KG1 (cell line): ENCODE results near the gene SLC41A1.
"Not testable (repeated sequence)": the region's sequence is repeated elsewhere in the genome, so short reads cannot be mapped to it uniquely, and the experiment has no call there.

ENCODE experiments used
- DNase-seq: peaks from one replicate; lab custom pipeline; 2025; lab: John Stamatoyannopoulos, UW

SLC41A1 gene

GRCh38 chr1:205812878-205813754 lies at the start of gene SLC41A1:
TSS of gene SLC41A1 (minus strand) at chr1:205813198. CDS start at chr1:205810441, 2,757 bp downstream.
- DNase-seq = peak; percentile 37

DNA sequence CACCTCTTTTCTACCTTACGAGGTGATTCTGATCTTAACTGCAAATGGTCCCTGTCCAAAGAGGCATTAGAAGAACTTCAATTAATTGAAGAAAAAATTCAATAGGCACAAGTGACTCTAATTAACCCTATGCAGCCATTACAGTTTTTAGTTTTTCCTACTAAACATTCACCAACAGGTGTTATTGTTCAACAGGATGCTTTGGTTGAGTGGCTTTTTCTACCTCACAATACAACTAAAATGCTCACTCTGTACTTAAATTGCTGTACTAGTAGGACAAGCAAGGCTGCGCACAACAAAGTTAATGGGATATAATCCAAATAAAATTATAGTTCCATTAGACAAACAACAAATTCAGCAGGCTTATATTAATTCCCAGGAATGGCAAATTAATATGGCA lies 48.5 kb upstream of the SLC41A1 start:
- DNase-seq = no peak

GRCh38 chr1:205858141-205858961 lies 45.4 kb upstream of the SLC41A1 start:
- DNase-seq = no peak

DNA sequence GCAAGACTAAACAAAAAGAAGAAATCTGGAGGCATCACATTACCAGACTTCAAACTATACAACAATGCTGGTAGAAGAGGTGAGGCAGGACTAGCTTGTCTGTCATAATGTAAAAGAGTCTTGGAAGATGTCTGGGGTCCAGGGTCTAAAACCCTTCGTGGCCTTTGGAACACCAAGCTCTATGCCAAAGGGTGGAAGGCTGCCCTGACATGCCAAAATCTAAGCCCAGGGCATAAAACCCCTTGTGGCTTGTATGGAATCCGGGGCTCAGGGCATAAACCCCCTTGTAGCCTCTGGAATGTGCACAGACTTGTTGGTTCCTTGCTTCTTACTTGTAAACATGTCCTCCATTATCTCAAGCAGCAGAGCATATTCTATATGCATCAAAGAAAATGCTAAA lies 44.5 kb upstream of the SLC41A1 start:
- DNase-seq = not testable (repeated sequence)

- no peak for DNase-seq
Observed at GRCh38 chr1:205856433-205856832, 43.4 kb upstream of the SLC41A1 start.

DNA sequence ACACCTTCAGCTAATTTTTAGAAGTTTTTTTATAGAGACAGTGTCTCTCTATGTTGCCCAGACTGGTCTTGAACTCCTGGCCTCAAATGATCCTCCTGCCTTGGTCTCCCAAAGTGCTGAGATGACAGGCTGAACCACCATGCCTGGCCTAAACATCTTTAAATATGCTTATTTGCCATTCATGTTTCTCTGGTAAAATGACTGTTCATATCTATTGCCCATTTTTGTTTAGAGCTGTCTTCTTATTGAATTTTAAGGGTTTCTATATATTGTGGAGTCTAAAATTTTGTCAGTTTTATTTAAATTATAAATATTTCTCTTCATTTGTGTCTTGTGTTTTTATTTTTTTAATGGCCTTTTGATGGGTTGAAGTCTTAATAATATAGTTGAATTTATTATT lies 40.0 kb upstream of the SLC41A1 start:
- DNase-seq = no peak

DNA sequence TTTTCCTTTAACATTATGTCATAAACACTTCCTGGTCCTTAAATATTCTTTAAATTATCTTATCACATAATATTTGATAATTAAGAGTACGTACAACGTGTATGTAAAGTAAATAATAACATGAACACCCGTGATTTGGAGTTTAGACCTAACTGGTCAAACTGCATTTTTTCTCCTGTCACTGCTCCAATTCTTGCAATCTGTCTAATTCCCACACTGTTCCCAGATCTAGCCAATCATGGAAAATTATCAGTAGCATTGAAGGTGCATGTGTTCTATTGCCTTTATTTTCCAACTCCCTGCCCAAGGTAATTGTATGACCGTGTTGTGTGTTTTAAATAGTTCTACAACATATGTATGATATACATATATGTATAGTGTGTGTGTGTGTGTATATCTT lies 39.0 kb upstream of the SLC41A1 start:
- DNase-seq = no peak

DNA sequence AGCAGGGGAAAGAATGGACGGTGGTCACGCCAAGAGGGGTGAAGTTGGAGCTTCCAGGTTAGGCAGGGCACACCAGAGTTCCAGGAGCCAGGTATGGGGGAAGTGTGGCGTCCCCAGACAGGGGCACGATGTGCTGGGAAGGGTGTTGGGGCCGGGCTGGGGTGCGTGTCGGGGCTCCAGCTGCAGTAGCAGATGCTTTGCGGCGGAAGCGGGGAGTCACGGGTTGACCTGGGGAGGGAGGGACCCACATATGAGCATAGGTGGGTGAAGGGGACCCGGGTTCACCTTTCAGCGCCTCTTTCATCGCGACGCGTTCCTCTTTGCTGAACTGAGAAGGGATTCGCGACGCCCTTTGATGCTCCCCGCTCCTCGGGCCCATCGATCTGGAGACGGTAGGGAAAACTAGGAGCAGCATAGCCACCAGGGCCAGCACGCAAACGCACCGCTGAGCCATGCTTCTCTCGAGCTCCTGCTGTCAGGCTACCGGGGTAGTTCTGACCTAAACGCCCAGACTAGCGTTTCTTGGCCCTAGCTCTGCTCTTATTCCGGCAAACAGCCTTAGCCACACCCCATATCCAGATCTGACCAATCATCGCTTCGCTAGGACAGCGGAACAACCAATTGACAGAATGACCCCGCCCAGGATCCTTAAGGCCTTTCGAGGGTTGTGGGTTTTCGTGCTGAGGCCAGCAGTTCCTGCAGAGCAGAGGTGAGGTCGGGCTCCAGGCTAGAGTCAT lies 36.8 kb upstream of the SLC41A1 start, which contains the start of gene PM20D1:
TSS of gene PM20D1 (minus strand) at position 514 of the 737 bp plus-strand sequence. CDS start at position 454, 60 bp downstream.
- no peak for DNase-seq

GRCh38 chr1:205843036-205843859 lies 30.2 kb upstream of the SLC41A1 start:
- DNase-seq = no peak

DNA sequence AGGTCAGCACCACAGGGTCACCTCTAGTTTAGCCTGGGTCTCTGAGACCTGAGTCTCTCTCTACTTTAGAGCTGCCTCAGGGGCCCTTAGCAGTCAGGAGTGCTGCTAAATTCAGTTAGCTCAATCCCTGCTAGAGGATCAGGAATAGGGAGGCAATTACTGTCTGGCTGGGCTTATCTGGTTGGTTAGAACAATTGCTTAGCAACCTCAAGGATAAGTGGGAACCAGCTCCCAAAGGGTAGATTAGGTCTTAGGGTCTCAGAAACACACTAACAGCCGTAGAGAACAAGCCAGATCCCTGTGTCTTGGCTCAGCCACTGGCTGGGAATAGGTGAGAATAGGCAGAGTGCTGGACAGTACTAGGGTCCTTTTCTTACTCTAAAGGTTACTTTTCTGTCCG lies 29.2 kb upstream of the SLC41A1 start:
- no peak for DNase-seq

- DNase-seq = peak; percentile 38
Observed at GRCh38 chr1:205840146-205840923, 27.3 kb upstream of the SLC41A1 start.

- DNase-seq = no peak
Observed at GRCh38 chr1:205837382-205837970, 24.5 kb upstream of the SLC41A1 start.

- no peak for DNase-seq
Observed at GRCh38 chr1:205834751-205835150, 21.8 kb upstream of the SLC41A1 start.

- DNase-seq = no peak
Observed at GRCh38 chr1:205832326-205832751, 19.3 kb upstream of the SLC41A1 start.

DNA sequence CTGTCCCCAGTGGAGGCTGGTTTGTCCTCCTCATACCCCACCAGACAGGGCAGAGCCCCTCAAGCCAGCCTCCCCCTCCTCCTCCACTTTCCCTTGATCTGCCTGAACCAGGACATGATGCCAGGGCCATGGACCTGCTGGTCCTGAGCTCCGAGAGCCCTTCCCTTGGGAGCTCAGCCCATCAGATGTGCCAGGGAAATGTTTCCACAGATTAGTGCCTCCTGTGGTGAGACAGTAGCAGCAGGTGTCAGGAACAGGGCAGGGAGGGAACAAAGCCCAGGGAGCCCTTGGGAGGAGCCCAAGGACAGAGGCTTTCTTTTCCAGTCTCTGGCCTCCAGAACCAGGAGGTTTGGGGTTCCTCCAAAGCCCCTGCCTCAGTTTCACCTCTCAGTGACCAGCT lies 14.6 kb upstream of the SLC41A1 start:
- no peak for DNase-seq

- DNase-seq = no peak
Observed at GRCh38 chr1:205826995-205827394, 14.0 kb upstream of the SLC41A1 start.

- DNase-seq = no peak
Observed at GRCh38 chr1:205826016-205826806, 13.2 kb upstream of the SLC41A1 start.

GRCh38 chr1:205824180-205824579 lies 11.2 kb upstream of the SLC41A1 start:
- DNase-seq = no peak

GRCh38 chr1:205823260-205823659 lies 10.3 kb upstream of the SLC41A1 start:
- not testable (repeated sequence) for DNase-seq
